Ishikawa (cell line): Measurements from ENCODE around the gene LETMD1.

Experiments used
- TAF1 ChIP-seq: IDR thresholded peaks from 2 replicates; pipeline ENCODE4 v1.6.1; 2012; ENCODE audit warnings: low read depth, mild to moderate bottlenecking
- YY1 ChIP-seq: IDR thresholded peaks from 2 replicates; pipeline ENCODE4 v1.6.1; 2012; ENCODE audit warnings: low read depth

DNA sequence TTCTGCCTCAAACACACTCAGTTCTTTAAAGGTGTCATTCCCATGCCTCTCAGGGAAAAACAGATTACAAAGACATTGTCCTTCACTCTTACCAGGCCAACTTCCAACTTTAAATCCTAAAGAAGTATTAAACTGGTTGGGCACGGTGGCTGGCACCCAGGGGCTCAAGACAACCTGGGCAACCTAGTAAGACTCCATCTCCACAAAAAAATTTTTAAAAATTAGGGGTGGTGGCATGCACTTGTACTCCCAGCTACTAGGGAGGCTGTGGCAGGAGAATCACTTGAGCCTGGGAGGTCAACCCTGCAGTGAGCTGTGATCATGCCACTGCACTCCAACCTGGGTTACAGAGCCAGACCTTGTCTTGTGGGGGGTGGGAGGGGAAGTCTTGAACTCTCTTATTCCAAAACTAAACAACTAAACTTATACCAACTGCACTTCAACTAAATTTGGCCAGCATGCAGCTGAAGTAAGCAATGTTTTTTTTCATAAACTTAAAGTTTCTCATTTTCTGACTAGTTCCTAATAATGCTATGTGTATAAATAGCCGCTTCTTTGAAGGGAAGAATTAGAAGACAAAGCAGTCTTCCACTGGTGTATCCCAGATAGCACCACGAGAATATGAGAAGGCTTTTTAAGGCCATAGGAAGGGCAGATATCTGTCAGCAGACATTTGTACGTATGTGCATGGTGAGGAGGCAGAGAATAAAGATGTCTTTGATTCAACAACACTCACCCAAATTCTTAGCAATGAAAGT is 24.3 kb upstream of the LETMD1 start:
- TF ChIP-seq TAF1 (no peak), YY1 (no peak)
